ENCODE measurements around the gene ISYNA1.
A peak's percentile ranks its signal among the peaks of the same experiment; 100 is the strongest.
"Not testable (repeated sequence)": the region's sequence is repeated elsewhere in the genome, so short reads cannot be mapped to it uniquely, and the experiment has no call there.

The ISYNA1 gene

DNA sequence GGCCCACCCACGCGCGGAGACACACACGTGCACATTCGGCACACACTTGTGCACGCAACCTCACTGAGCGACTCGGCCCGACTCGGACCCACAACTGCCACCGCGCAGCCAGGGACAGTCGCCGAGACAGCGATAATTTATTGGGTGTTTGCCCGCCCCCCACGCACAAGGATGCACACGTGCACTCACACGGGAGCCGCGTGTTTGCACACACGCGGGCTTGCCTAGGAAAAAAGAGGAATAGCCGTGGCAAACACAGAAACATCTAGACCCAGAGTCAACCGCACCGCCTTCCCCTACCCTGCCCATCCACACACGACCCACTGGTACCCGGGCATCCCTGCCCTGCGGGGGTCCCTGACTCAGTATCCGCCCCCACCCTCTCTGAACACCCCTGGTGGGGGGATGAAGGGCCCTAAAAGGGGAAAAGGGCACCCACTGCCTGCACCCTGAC lies 19.9 kb downstream of the ISYNA1 start:
- no peak for DNase-seq

- peak; percentile 49 for DNase-seq
These were observed 20.5 kb downstream of the ISYNA1 start for GRCh38 chr19:18417250-18418028.

GRCh38 chr19:18416778-18417249 lies 21.1 kb downstream of the ISYNA1 start:
- peak; percentile 78 for DNase-seq

DNA sequence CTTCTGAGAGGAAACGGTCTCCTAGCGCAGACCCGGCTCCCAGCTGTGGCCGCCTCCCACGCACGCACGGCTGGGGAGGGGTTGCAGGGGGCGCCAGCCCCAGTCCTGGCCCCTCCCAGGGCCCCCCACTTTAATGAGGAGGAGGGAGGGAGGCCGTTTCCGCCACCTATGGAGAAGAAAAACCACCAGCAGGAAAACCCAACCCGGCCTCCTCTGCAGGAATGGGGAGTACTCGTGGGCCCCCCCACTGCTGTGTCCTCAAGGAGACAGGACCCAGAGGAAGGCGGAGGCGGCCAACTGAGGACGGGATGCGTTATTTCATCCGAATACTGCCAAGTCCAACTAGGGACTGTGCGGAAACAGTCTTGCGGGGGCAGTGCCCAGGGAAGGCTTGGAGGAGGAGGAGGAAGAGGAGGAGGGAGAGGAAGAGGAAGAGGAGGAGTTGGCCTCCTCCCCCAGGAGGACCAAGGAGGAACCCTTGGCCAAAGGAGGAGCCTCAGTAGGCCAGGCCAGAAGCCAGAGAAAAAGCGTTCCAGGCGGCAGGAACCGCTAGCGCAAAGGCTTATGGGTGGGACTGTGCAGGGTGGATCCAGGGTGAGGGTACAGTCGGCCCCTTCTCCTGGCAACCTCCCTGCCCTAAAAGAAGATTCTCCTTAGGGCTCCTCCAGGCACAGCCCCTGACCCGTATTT lies 22.6 kb downstream of the ISYNA1 start:
- no peak for DNase-seq

GRCh38 chr19:18414504-18415177 lies 23.3 kb downstream of the ISYNA1 start:
- no peak for DNase-seq

GRCh38 chr19:18412610-18413239 lies 25.2 kb downstream of the ISYNA1 start:
- no peak for DNase-seq

GRCh38 chr19:18408053-18408476 lies 29.9 kb downstream of the ISYNA1 start:
- peak; percentile 32 for DNase-seq

DNA sequence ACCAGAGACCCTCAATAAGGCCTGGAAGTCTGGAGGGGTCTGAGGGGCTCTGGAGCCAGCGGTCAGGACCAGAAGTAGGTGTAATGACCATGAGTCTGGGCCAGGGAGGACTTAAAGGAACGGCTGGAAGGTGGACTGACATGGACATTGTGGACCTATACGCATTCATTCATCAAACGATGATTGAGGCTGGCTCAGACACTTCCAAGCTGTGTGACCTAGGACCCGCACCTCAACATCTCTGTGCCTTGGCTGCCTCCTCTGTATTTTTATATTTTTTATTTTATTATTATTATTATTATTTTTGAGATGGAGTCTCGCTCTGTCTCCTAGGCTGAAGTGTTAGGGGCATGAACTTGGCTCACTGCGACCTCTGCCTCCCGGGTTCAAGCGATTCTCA lies 31.2 kb downstream of the ISYNA1 start:
- no peak for DNase-seq

GRCh38 chr19:18405754-18406153 lies 32.2 kb downstream of the ISYNA1 start:
- DNase-seq = not testable (repeated sequence)

GRCh38 chr19:18402455-18403248 lies 35.3 kb downstream of the ISYNA1 start:
- DNase-seq = not testable (repeated sequence)

GRCh38 chr19:18401580-18402112 lies 36.3 kb downstream of the ISYNA1 start:
- no peak for DNase-seq

- no peak for DNase-seq
These were observed 38.9 kb downstream of the ISYNA1 start for GRCh38 chr19:18399008-18399407.

- DNase-seq = no peak
These were observed 40.4 kb downstream of the ISYNA1 start, which contains the start of gene LRRC25 for GRCh38 chr19:18397242-18398202. TSS of gene LRRC25 (minus strand) at chr19:18397622. CDS start at chr19:18396963, 659 bp downstream.

- no peak for DNase-seq
These were observed 41.3 kb downstream of the ISYNA1 start for GRCh38 chr19:18396471-18397241.

DNA sequence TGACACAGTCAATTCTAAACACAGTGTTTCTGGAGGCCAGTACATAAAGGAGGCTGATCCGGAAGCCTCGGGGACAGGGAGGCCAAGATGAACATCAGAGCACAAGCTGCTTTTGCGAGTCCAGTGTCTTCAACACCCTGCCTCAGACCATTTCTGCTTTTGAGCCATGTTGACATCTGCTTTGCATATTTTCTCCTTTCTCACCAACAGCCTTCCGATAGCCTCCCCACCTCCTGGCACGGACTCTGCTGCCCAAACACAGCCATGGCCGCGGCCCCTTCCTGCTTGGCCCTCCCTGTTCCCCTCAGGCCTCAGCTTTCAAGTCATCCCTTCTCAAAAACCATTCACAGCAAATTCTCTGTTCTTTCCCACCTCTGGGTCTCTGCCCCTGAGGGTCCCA lies 44.1 kb downstream of the ISYNA1 start:
- no peak for DNase-seq

- no peak for DNase-seq
These were observed 45.0 kb downstream of the ISYNA1 start for GRCh38 chr19:18392926-18393325.

- no peak for DNase-seq
These were observed 45.5 kb downstream of the ISYNA1 start for GRCh38 chr19:18392417-18392816.

DNA sequence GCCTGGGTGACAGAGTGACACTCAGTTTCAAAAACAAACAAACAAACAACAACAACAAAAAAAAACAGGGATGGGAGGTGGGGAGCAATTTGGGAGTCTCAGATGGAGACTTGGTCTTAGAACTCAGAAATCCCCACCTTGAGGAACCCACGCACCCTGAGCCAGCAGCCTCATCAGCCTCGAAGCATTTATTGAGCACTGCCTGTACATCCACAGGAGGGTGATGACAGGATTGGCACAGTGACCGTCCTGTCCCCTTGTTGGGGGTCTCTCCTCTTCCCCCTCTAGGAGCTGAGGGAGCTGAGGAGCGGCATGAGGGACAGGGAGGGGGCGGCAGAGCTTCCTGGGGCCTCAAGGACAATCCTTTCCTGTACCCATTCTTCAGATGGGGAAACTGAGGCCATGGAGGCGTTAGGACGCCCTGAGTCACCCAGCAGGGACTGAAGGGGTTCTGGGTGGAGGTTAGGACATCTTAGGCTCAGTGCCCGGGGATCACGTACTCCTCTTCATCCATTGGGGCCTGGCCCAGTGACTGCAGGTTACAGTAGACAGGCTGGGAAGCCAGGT lies 46.3 kb downstream of the ISYNA1 start:
- no peak for DNase-seq

All from NCI-H2029 (cell line).